Progenitor cell of endocrine pancreas (in vitro differentiated cells): ENCODE measurements around the gene DNAJB11. TPM values are rescaled to one million over a fixed set of nuclear protein-coding genes. Genes with fewer than 3 reads are reported as not detected.
"Not testable (repeated sequence)": the region's sequence is repeated elsewhere in the genome, so short reads cannot be mapped to it uniquely, and the experiment has no call there.

ENCODE experiments used
- DNase-seq: peaks from one replicate; pipeline ENCODE4 v3.0.0; 2021; ENCODE audit warnings: low spot score; ENCODE audit not compliant: unreplicated experiment
- H3K27ac Mint-ChIP-seq: 2 replicates; pipeline ENCODE4 v1.8.0; 2021; ENCODE audit warnings: mild to moderate bottlenecking, moderate library complexity, mixed read lengths
- H3K27me3 Mint-ChIP-seq: 2 replicates; pipeline ENCODE4 v1.8.0; 2021; ENCODE audit warnings: mixed read lengths
- H3K36me3 Mint-ChIP-seq: 2 replicates; pipeline ENCODE4 v1.8.0; 2022; ENCODE audit warnings: mixed read lengths; ENCODE audit not compliant: insufficient read depth
- H3K4me1 Mint-ChIP-seq: 2 replicates; pipeline ENCODE4 v1.8.0; 2021; ENCODE audit warnings: low read depth, mixed read lengths
- H3K4me3 Mint-ChIP-seq: 2 replicates; pipeline ENCODE4 v1.8.0; 2021; ENCODE audit warnings: low read depth, mild to moderate bottlenecking, moderate library complexity, mixed read lengths
- H3K9me3 Mint-ChIP-seq: 2 replicates; pipeline ENCODE4 v1.8.0; 2021; ENCODE audit warnings: low read depth, mixed read lengths
- CTCF ChIP-seq: fragments of 200-600 bp; sonication (generic); IDR thresholded peaks from one replicate; pipeline ENCODE4 v1.5.0; 2021; ENCODE audit warnings: antibody characterized with exemption, mild to moderate bottlenecking; ENCODE audit not compliant: unreplicated experiment
- total RNA-seq: library from RNA; stranded (reverse); gene quantifications from 2 replicates; pipeline ENCODE4 v1.2.1, GENCODE V29; 2021

The DNAJB11 gene
- total RNA-seq, 1 donor from 2014 or later, result 53.4 TPM

GRCh38 chr3:186564586-186564985 is 5.9 kb upstream of the DNAJB11 start:
- no peak for DNase-seq
- no peak overlapping the region for H3K4me3 Mint-ChIP-seq
- peaks cover 14% of the 10 kb centered on the region for H3K4me1 Mint-ChIP-seq
- no peak for TF ChIP-seq CTCF
- no peaks in the 10 kb centered on the region for H3K27me3 Mint-ChIP-seq
- no peak overlapping the region for H3K27ac Mint-ChIP-seq
- peaks cover 2% of the 10 kb centered on the region for H3K36me3 Mint-ChIP-seq
- no peaks in the 10 kb centered on the region for H3K9me3 Mint-ChIP-seq

GRCh38 chr3:186566772-186567071 is 3.8 kb upstream of the DNAJB11 start:
- DNase-seq, result no peak
- peaks cover 26% of the 10 kb centered on the region for H3K4me1 Mint-ChIP-seq
- H3K9me3 Mint-ChIP-seq, result no peaks in the 10 kb centered on the region
- H3K27ac Mint-ChIP-seq, result peak overlapping the region; percentile 96
- peak overlapping the region; percentile 92 for H3K4me3 Mint-ChIP-seq
- peaks cover 2% of the 10 kb centered on the region for H3K36me3 Mint-ChIP-seq
- no peaks in the 10 kb centered on the region for H3K27me3 Mint-ChIP-seq
- TF ChIP-seq CTCF, result no peak

GRCh38 chr3:186567072-186567921 is 3.2 kb upstream of the DNAJB11 start, which contains the start of gene TBCCD1:
Gene TBCCD1, minus strand, starts transcription at chr3:186567339. Its CDS starts 3,010 bp downstream, at chr3:186564329.
- Mint-ChIP-seq H3K27ac (peak within 1 kb of the TSS; percentile 96), H3K4me3 (peak within 1 kb of the TSS; percentile 92), H3K36me3 (peaks cover 2% of the 10 kb centered on the region), H3K27me3 (no peaks in the 10 kb centered on the region), H3K4me1 (peaks cover 26% of the 10 kb centered on the region), H3K9me3 (no peaks in the 10 kb centered on the region)
- peak; percentile 98 for DNase-seq
- no peak for TF ChIP-seq CTCF

- H3K27ac Mint-ChIP-seq, H3K9me3 Mint-ChIP-seq, H3K27me3 Mint-ChIP-seq, DNase-seq, H3K36me3 Mint-ChIP-seq: not testable (repeated sequence)
- Mint-ChIP-seq H3K4me1 (peaks cover 26% of the 10 kb centered on the region), H3K4me3 (peak overlapping the region; percentile 92)
Observed at GRCh38 chr3:186569361-186569760, 1.2 kb upstream of the DNAJB11 start.

GRCh38 chr3:186569779-186570095 is 783 bp upstream of the DNAJB11 start:
- Mint-ChIP-seq H3K4me3 (peak overlapping the region; percentile 92), H3K36me3 (peaks cover 6% of the 10 kb centered on the region), H3K27ac (peak overlapping the region; percentile 98), H3K27me3 (no peaks in the 10 kb centered on the region), H3K4me1 (peaks cover 26% of the 10 kb centered on the region), H3K9me3 (no peaks in the 10 kb centered on the region)
- TF ChIP-seq CTCF, result no peak
- DNase-seq, result no peak
